OCI-LY3 (cell line): Measurements from ENCODE around the gene KL.

Source experiments
- H2AFZ ChIP-seq: fragments of 200-600, 300-600 bp; shearing (Covaris generic); 2 replicates; pipeline ENCODE4 v1.6.0; 2014; ENCODE audit warnings: antibody characterized with exemption, low read depth, low read length
- H3K27ac ChIP-seq: fragments of 200-600, 300-600 bp; sonication (generic); 2 replicates; pipeline ENCODE4 v1.5.1; 2014; ENCODE audit warnings: mild to moderate bottlenecking, low read length, moderate library complexity, mixed read lengths
- H3K27me3 ChIP-seq: fragments of 200-600, 300-600 bp; sonication (generic); 2 replicates; pipeline ENCODE4 v1.6.1; 2014; ENCODE audit warnings: low read depth, low read length, mixed read lengths
- H3K36me3 ChIP-seq: fragments of 200-600, 300-600 bp; sonication (generic); replicated peaks from 2 replicates; pipeline ENCODE3; 2014; ENCODE audit warnings: low read depth, low read length, mixed read lengths
- H3K4me1 ChIP-seq: fragments of 300-600, 200-600 bp; sonication (generic); 2 replicates; pipeline ENCODE4 v1.6.1; 2014; ENCODE audit warnings: low read length, mixed read lengths
- H3K4me2 ChIP-seq: fragments of 200-600, 300-600 bp; sonication (generic); 2 replicates; pipeline ENCODE4 v1.6.1; 2014; ENCODE audit warnings: low read length, mixed read lengths
- H3K4me3 ChIP-seq: fragments of 300-600, 200-600 bp; sonication (generic); 2 replicates; pipeline ENCODE4 v1.5.1; 2014; ENCODE audit warnings: antibody characterized with exemption, mild to moderate bottlenecking, low read length, moderate library complexity
- H3K79me2 ChIP-seq: fragments of 300-600, 200-600 bp; shearing (Covaris generic); 2 replicates; pipeline ENCODE4 v1.6.1; 2014; ENCODE audit warnings: mild to moderate bottlenecking, low read length, mixed read lengths
- H3K9ac ChIP-seq: fragments of 300-600, 200-600 bp; shearing (Covaris generic); 2 replicates; pipeline ENCODE4 v1.6.0; 2014; ENCODE audit warnings: mild to moderate bottlenecking, low read length, moderate library complexity
- H3K9me3 ChIP-seq: fragments of 200-600, 300-600 bp; shearing (Covaris generic); 2 replicates; pipeline ENCODE4 v1.6.1; 2014; ENCODE audit warnings: low read length, mixed read lengths; ENCODE audit not compliant: insufficient read depth
- H4K20me1 ChIP-seq: fragments of 200-600, 300-600 bp; sonication (generic); 2 replicates; pipeline ENCODE4 v1.6.1; 2016; ENCODE audit warnings: low read length, mixed read lengths; ENCODE audit not compliant: insufficient read depth
- CTCF ChIP-seq: fragments of 200-600, 300-600 bp; sonication (generic); IDR thresholded peaks from 2 replicates; pipeline ENCODE4 v1.5.1; 2014; ENCODE audit warnings: antibody characterized with exemption, low read length, low read depth
- EZH2phosphoT487 ChIP-seq: fragments of 200-600 bp; shearing (Covaris generic); IDR thresholded peaks from 2 replicates; pipeline ENCODE4 v1.6.1; 2018; ENCODE audit warnings: antibody characterized with exemption, mixed run types, low read depth

The KL gene

GRCh38 chr13:33028620-33029019, 12.4 kb downstream of the KL start:
- Histone ChIP-seq H3K4me1 (no peaks in the 10 kb centered on the region), H2AFZ (no peak overlapping the region), H3K36me3 (no peaks in the 10 kb centered on the region), H3K4me2 (no peak overlapping the region), H4K20me1 (no peaks in the 10 kb centered on the region), H3K79me2 (no peaks in the 10 kb centered on the region), H3K4me3 (no peak overlapping the region), H3K27ac (no peak overlapping the region), H3K9me3 (no peaks in the 10 kb centered on the region), H3K27me3 (peaks cover 5% of the 10 kb centered on the region; the same call in 1 of the 2 replicates), H3K9ac (no peak overlapping the region)
- no peak for TF ChIP-seq EZH2phosphoT487
- TF ChIP-seq CTCF = no peak

- no peak for TF ChIP-seq EZH2phosphoT487
- TF ChIP-seq CTCF = no peak
- Histone ChIP-seq H4K20me1 (no peaks in the 10 kb centered on the region), H3K4me3 (no peak overlapping the region), H2AFZ (no peak overlapping the region), H3K9me3 (no peaks in the 10 kb centered on the region), H3K27me3 (no peaks in the 10 kb centered on the region), H3K9ac (no peak overlapping the region), H3K4me1 (no peaks in the 10 kb centered on the region), H3K4me2 (no peak overlapping the region), H3K79me2 (no peaks in the 10 kb centered on the region), H3K36me3 (no peaks in the 10 kb centered on the region), H3K27ac (no peak overlapping the region)
These were observed 15.1 kb downstream of the KL start for GRCh38 chr13:33031277-33031676.

GRCh38 chr13:33032037-33032625, 15.9 kb downstream of the KL start:
- no peaks in the 10 kb centered on the region for H3K36me3 ChIP-seq
- no peak overlapping the region for H3K9ac ChIP-seq
- no peak overlapping the region for H2AFZ ChIP-seq
- H3K79me2 ChIP-seq = no peaks in the 10 kb centered on the region
- TF ChIP-seq EZH2phosphoT487 = no peak
- no peak for TF ChIP-seq CTCF
- H3K4me3 ChIP-seq = no peak overlapping the region
- H3K27ac ChIP-seq = no peak overlapping the region
- H3K9me3 ChIP-seq = no peaks in the 10 kb centered on the region
- H3K27me3 ChIP-seq = no peaks in the 10 kb centered on the region
- H3K4me2 ChIP-seq = no peak overlapping the region
- H3K4me1 ChIP-seq = no peaks in the 10 kb centered on the region
- no peaks in the 10 kb centered on the region for H4K20me1 ChIP-seq

GRCh38 chr13:33033051-33033812, 17.0 kb downstream of the KL start:
- Histone ChIP-seq H4K20me1 (no peaks in the 10 kb centered on the region), H2AFZ (peak overlapping the region; percentile 46; the same call in 1 of the 2 replicates), H3K79me2 (no peaks in the 10 kb centered on the region), H3K36me3 (no peaks in the 10 kb centered on the region), H3K4me2 (no peak overlapping the region), H3K9me3 (no peaks in the 10 kb centered on the region), H3K9ac (no peak overlapping the region), H3K4me1 (no peaks in the 10 kb centered on the region), H3K4me3 (no peak overlapping the region), H3K27ac (no peak overlapping the region), H3K27me3 (no peaks in the 10 kb centered on the region)
- TF ChIP-seq EZH2phosphoT487 (no peak), CTCF (no peak)
